Measurements from ENCODE around the gene TBCD. TPM values are rescaled to one million over a fixed set of nuclear protein-coding genes. Genes with fewer than 3 reads are reported as not detected.

TBCD gene
- total RNA-seq, 1 experiment from 2014 or later: 181 TPM

DNA sequence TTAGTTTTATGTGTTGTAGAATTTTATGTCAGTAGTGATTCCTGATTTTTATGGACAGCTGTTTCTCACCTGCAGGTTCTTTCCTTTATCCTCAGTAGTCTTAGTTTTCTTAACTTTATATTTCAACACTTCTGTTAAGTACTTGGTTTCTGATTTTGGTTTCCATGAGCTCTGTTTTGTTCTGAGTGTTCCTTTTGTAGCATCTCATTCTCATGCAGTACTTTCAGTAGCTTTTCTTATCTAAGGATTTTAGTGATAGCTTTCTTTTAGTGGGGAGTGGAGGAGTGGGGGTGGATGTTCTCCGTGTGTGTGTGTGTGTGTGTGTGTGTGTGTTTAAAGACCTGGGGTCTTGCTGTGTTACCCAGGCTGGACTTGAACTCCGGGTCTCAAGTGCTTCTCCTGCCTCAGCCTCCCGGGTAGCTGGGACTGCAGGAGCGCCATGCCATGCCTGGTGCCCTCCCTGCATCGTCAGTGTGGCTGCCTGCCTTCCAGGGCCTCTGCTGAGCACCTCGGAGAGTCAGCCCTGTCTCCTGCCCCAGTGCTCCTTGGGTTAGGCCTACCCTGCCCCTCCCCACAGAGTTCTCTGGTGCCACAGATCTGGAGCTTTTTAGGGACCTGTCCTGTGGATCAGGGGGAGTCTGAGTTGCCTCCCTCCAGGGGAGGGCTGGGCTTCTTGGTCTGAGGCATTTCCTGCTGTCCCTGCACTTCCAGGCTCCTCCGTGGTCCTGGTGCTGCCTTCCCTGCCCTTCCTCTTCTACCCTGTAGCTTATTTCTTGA, 92.2 kb downstream of the TBCD start:
- H3K4me3 ChIP-seq: no peak overlapping the region
- peaks cover 12% of the 10 kb centered on the region for H3K36me3 ChIP-seq
- H3K27ac ChIP-seq: no peak overlapping the region
- no peaks in the 10 kb centered on the region for H3K4me1 ChIP-seq
- DNase-seq: no peak
- H3K27me3 ChIP-seq: no peaks in the 10 kb centered on the region
- H3K9me3 ChIP-seq (replicated peaks): no peaks in the 10 kb centered on the region

DNA sequence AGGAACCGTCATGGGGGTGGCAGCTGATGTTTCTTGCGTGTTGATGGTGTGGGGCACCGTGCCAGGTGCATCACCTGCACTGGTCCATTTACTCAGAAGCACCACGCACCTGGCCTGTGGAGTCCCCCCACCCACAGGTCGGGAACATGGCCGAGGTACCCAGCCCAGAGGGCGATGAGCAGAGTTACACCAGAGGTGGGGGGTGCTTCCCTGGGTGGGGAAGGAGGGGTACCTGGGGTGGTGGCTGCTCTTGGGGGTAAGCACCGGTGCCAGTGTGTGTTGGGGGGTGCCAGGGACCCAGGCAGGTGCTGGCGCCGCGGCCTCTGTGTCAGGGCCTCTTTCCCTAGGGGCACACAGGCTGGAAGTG, 92.9 kb downstream of the TBCD start:
- H3K9me3 ChIP-seq (replicated peaks): no peaks in the 10 kb centered on the region
- no peak for DNase-seq
- H3K4me3 ChIP-seq: no peak overlapping the region
- H3K4me1 ChIP-seq: no peaks in the 10 kb centered on the region
- no peaks in the 10 kb centered on the region for H3K27me3 ChIP-seq
- peaks cover 15% of the 10 kb centered on the region for H3K36me3 ChIP-seq
- H3K27ac ChIP-seq: no peak overlapping the region

DNA sequence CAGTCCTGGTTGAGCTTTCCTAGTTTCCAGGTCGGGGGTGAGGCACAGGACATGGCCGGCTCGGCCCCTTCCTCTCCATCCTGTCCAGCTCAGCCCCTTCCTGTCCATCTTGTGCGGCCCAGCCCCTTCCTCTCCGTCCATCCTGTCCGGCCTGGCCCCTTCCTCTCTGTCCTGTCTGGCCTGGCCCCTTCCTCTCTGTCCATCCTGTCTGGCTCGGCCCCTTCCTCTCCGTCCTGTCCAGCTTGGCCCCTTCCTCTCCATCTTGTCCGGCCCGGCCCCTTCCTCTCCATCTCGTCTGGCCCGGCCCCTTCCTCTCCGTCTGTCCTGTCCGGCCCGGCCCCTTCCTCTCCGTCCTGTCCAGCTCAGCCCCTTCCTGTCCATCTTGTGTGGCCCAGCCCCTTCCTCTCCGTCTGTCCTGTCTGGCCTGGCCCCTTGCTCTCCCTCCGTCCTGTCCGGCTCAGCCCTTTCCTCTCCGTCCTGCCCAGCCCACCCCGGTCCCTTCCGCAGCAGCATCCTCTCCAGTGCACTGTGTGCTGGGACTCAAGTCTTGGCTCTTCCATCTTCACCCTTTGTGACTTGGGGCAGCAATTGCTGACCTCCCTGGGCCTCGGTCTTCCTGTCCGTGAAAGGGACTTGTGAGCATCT, 93.4 kb downstream of the TBCD start:
- no peak overlapping the region for H3K4me3 ChIP-seq
- H3K27me3 ChIP-seq: no peaks in the 10 kb centered on the region
- no peak overlapping the region for H3K27ac ChIP-seq
- no peaks in the 10 kb centered on the region for H3K4me1 ChIP-seq
- peaks cover 15% of the 10 kb centered on the region for H3K36me3 ChIP-seq
- no peak for DNase-seq
- H3K9me3 ChIP-seq (replicated peaks): no peaks in the 10 kb centered on the region

DNA sequence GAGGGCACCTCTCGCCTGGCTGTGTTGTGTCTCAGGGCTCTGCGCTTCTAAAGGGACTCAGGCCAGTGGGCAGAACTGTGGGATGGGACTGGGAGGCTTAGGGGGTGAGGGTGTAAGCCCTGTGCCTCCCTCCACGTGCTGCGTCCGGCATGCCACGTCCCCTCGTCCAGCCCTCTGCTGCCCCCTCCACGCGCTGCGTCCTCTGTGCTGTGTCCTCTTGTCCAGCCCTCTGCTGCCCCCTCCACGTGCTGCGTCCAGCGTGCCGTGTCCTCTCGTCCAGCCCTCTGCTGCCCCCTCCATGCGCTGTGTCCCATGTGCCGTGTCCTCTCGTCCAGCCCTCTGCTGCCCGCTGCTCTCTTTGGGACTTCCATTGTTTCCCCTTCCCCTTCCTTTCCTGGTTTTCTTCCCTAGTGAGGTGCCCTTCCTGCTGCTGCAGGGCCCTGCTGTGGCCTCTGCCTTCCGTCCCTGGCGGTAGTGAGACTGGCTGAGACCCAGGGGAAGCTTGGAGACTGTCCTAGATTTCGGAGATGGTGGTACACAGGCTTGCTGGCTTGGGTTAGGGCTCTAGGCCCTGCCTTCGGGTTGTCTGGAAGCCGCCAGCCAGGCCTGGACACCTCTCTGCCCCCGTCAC, 94.3 kb downstream of the TBCD start:
- no peak for DNase-seq
- H3K4me3 ChIP-seq: no peak overlapping the region
- peaks cover 18% of the 10 kb centered on the region for H3K36me3 ChIP-seq
- H3K27me3 ChIP-seq: no peaks in the 10 kb centered on the region
- no peak overlapping the region for H3K27ac ChIP-seq
- 0 out of 2 replicates have a peak, but pooled peaks cover 2% of the 10 kb centered on the region for H3K9me3 ChIP-seq (replicated peaks)
- no peaks in the 10 kb centered on the region for H3K4me1 ChIP-seq

DNA sequence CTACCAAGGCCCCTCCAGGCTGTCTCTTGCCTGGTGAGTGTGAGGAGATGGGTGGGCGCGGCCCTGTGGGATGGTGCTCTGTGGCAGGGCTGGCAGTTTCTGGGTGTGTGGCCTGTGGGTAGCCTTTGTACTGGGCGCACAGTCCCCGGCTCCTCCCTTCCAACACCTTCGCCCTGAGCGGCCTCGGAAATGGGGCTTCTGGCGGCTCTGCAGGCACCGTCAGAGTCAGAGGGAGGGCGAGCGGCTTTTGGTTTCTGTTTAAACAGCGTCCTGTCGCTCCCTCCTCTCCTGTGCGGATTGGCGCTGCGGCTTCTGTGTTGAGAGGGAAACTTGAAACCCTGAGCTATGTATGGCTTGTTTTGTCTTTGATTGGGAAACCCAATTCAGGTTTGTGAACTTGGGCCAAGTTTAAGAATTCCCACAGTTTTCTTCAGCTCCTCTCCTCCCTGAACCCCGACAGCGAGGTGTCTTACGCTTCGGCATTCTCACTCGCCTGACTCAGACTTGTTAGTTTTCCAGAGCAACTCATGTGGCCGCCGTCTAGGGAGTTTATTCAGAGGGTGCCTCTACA, 96.2 kb downstream of the TBCD start:
- 0 out of 2 replicates have a peak, but pooled peaks cover 2% of the 10 kb centered on the region for H3K9me3 ChIP-seq (replicated peaks)
- no peaks in the 10 kb centered on the region for H3K27me3 ChIP-seq
- peaks cover 5% of the 10 kb centered on the region; the same call in 1 of the 2 replicates for H3K4me1 ChIP-seq
- H3K4me3 ChIP-seq: no peak overlapping the region
- no peak overlapping the region for H3K27ac ChIP-seq
- no peak for DNase-seq
- peaks cover 18% of the 10 kb centered on the region for H3K36me3 ChIP-seq

DNA sequence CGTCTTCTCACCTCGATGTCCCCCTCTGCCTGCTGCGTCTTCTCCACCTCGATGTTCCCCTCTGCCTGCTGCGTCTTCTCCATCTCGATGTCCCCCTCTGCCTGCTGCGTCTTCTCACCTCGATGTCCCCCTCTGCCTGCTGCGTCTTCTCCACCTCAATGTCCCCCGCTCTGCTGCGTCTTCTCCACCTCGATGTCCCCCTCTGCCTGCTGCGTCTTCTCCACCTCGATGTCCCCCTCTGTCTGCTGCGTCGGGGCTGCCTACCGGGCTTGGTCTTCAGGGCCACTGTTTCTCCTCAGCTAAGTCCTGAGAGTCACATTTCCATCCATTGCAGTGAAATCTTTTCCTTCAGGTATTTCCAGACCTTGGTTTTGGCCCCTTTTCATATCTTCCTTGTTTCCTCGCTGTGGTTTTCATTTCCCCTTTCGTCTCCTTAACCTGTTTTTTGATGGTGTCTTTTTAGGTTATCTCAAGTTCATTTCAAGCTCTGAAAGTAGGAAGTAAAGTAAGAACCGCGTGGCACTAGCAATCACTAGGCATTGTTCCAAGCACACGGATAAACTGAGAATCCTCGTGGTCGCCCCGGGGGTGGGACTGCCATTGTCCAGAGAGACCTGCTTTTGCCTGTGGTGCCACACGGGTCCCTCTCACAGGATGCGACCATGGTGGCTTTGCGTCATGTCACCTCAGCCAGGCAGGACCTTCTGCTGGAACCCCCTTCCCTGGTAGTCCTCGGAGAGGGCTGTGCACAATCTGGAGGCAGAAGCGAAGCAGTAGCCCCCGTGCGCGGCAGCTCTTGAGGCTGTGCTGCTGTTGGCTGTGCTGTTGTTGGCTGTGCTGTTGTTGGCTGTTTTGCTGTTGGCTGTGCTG, 97.4 kb downstream of the TBCD start:
- DNase-seq: no peak

DNA sequence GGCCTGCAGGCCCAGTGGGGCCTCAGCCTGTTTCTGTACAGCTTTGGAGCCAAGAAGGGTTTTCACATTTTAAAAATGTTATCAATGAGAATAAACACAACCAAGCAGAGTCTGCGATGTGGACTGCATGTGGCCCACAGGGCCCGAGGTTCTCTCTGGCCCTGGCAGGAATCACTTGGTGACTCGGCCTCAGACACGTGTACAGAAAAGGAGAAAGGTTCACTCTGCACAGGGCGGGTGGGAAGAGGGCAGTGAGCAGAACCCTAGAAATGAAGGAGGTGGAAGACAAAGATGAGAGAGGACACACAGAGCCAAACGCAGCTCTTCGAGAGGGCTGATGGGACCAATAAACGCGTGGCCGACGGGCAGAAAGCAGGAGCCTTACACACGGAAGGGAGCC, 99.5 kb downstream of the TBCD start:
- Histone ChIP-seq H3K27me3 (no peaks in the 10 kb centered on the region), H3K4me3 (no peak overlapping the region), H3K9me3 (replicated peaks) (0 out of 2 replicates have a peak, but pooled peaks cover 2% of the 10 kb centered on the region), H3K4me1 (peaks cover 5% of the 10 kb centered on the region; the same call in 1 of the 2 replicates), H3K36me3 (peaks cover 33% of the 10 kb centered on the region), H3K27ac (no peak overlapping the region)
- no peak for DNase-seq

More for the DNA sequence above, 97.4 kb downstream of the TBCD start:
- 0 out of 2 replicates have a peak, but pooled peaks cover 2% of the 10 kb centered on the region for H3K9me3 ChIP-seq (replicated peaks)
- no peak overlapping the region for H3K4me3 ChIP-seq
- H3K4me1 ChIP-seq: peaks cover 5% of the 10 kb centered on the region; the same call in 1 of the 2 replicates
- H3K27ac ChIP-seq: no peak overlapping the region
- H3K36me3 ChIP-seq: peaks cover 25% of the 10 kb centered on the region
- no peaks in the 10 kb centered on the region for H3K27me3 ChIP-seq

DNA sequence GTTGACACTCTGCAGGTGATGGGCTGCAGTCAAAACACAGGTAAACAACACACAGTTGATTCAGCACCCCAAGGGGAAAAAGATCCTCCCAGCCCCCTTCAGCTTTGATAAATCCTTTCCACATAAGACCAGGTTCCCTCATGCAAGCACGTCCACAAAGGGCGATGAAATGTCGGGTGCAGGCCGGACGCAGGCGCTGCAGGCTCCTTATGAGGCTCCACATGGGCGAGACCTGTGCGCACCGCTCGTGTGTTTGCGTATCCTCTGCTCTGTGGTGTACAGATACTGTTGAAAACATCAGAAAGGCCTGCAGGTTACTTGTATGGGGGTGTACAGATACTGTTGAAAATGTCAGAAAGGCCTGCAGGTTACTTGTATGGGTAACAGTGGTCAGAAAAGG, 102.4 kb downstream of the TBCD start:
- H3K36me3 ChIP-seq: peaks cover 25% of the 10 kb centered on the region
- H3K27ac ChIP-seq: no peak overlapping the region
- peaks cover 5% of the 10 kb centered on the region; the same call in 1 of the 2 replicates for H3K4me1 ChIP-seq
- no peak for DNase-seq
- no peaks in the 10 kb centered on the region for H3K27me3 ChIP-seq
- H3K9me3 ChIP-seq (replicated peaks): 0 out of 2 replicates have a peak, but pooled peaks cover 2% of the 10 kb centered on the region
- H3K4me3 ChIP-seq: no peak overlapping the region

DNA sequence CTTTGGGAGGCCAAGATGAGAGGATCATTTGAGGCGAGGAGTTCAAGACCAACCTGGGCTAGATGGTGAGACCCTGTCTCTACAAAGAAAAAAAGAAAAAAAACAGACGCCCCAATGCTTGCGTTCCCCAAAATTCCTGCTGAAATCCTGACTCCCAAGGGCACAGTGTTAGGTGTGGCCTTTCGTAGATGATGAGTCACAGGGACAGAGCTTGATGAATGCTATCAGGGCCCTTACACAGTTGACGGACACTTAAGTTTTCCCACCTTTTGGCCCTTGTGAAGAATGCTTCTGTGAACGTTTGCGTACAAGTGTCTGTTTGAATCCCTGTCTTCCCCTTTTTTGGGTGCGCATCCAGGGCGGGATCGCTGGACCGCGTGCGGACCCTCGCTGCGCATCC, 104.5 kb downstream of the TBCD start:
- H3K4me1 ChIP-seq: peaks cover 24% of the 10 kb centered on the region
- no peaks in the 10 kb centered on the region for H3K27me3 ChIP-seq
- peaks cover 18% of the 10 kb centered on the region for H3K36me3 ChIP-seq
- no peak overlapping the region for H3K27ac ChIP-seq
- no peak overlapping the region for H3K4me3 ChIP-seq
- H3K9me3 ChIP-seq (replicated peaks): no peaks in the 10 kb centered on the region
- DNase-seq: no peak

DNA sequence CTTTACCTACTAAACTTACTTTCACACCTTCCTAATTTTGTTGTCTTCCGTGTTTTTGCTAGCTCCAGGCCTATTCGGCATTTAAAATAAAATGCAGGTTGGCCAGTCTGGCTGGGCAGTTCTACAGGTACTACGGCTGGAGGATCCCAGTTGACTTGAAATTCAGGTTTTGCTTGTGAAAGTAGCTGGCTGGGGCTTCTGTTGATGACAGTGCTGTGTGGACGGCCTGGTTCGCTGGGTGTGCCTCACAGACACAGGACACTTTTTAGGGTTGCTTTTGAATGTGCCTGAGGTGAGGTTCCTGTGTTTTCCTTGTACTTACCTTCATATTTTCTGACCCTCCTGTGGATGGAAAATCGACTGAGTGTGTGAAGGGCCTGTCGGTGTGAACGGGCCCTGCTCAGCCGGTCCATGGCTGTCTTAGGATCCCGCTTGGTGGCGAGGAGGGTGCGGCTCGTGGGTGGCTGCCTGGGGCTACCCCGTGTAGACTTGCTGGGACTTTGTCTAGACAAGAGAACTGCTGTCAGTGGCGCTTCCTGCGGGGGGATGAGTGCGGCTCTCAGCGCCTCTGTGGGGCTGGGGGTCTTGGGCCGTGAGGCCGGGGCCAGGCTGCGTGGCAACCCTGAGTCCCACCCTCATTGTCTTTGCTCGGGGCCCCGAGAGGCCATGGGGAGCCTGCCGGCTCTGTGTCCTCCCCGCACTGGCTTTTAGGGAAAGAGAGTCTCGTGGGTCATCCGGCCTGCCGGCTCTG, 106.7 kb downstream of the TBCD start:
- no peaks in the 10 kb centered on the region for H3K9me3 ChIP-seq (replicated peaks)
- no peak for DNase-seq
- no peak overlapping the region for H3K4me3 ChIP-seq
- H3K27me3 ChIP-seq: no peaks in the 10 kb centered on the region
- peaks cover 18% of the 10 kb centered on the region for H3K36me3 ChIP-seq
- H3K4me1 ChIP-seq: peaks cover 39% of the 10 kb centered on the region
- H3K27ac ChIP-seq: no peak overlapping the region

DNA sequence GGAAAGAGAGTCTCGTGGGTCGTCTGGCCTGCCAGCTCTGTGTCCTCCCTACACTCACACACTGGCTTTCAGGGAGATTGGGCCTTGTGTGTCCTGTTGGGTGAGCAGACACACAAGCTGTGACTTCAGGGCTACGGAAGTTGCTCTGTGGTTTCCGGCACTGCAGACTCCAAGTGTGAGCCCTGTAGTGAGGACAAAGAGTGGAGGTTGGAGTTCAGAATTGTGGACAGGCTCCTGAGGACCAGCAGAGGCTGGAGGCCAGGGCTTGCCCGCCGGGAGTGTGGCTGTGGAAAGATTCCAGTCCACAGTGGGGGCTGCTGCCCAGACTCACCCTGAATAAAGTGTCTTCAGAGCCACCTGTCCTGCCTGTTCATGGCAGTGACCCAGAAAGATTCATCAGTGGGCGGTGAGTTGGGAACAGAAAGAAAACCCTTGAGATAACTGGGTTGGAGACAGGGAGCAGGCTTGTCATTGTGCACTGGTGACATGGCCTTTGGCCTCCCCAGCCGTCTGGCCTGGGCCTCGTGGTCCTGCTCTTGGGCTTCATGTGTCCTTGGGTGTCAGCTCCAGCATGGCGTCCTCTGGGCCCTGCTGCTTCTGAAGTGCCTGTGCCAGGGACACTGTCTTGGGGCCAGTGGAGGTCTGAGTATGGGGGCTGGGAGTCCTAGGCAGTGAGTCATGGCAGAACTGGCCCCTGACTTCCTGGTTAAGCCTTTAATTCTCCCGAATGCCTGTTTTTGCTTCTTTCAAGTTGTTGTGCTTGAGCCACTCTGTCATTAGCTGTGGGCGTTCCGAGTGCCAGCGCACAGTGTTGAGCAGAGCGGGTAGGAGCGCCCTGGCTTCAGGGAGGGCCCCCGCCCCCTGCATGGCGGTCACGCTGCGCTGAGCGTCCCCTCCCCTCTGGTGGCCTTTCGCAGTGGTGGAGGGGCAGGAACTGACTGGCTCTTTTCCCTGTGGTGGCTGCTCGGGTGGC, 107.9 kb downstream of the TBCD start:
- Histone ChIP-seq H3K4me3 (no peak overlapping the region), H3K27me3 (no peaks in the 10 kb centered on the region), H3K9me3 (replicated peaks) (no peaks in the 10 kb centered on the region), H3K36me3 (peaks cover 9% of the 10 kb centered on the region), H3K4me1 (peaks cover 50% of the 10 kb centered on the region), H3K27ac (peak overlapping the region; percentile 60)
- DNase-seq: peak; percentile 84 to 91

DNA sequence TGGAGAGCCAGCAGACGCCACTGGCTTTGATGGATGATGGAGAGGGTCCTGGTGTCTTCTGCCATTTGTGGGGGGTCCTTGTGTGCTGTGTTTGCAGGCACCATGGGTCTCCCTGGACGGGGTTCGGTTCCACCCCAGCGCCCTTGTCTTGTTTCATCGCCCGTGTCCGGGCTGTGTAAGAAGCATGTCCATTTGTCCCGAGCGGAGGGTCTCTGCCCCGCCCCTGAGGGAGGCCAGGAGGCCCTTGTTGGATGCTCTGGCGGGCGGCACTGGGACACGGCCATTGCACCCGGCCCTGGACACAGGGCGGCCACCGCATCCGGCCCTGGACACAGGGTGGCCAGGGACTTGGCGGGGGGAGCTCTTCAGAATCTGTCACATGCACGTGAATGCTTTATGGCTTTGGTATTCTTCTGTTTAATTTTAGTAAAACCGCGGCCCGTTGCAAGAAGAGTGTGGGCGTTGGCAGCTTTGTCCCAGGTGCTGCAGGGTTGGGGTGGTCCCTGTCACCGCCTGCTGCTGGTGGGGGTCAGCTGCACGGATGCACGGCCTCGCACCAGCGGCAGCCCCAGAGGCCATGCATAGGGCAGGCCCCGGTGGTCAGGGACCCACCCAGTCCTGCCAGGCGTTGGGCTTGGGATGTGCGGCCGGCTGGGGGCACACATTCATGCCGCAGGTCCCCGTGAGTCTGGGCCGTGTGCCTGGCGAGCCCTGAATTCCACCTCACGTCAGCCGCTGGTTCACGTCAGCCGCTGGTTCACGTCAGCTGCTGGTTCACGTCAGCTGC, 108.9 kb downstream of the TBCD start:
- Histone ChIP-seq H3K36me3 (0 out of 2 replicates have a peak, but pooled peaks cover 2% of the 10 kb centered on the region), H3K27me3 (no peaks in the 10 kb centered on the region), H3K9me3 (replicated peaks) (no peaks in the 10 kb centered on the region), H3K4me3 (no peak overlapping the region), H3K4me1 (peaks cover 61% of the 10 kb centered on the region), H3K27ac (peak overlapping the region; percentile 60)
- DNase-seq: peak in 1 of 2 experiments; percentile 59

All from SJCRH30 (cell line).